OCI-LY3 (cell line): Measurements from ENCODE around the gene SLC22A5.

Experiments
- CTCF ChIP-seq: fragments of 200-600, 300-600 bp; sonication (generic); IDR thresholded peaks from 2 replicates; pipeline ENCODE4 v1.5.1; 2014; ENCODE audit warnings: antibody characterized with exemption, low read length, low read depth
- EZH2phosphoT487 ChIP-seq: fragments of 200-600 bp; shearing (Covaris generic); IDR thresholded peaks from 2 replicates; pipeline ENCODE4 v1.6.1; 2018; ENCODE audit warnings: antibody characterized with exemption, mixed run types, low read depth

GRCh38 chr5:132335402-132335801 lies 34.1 kb upstream of the SLC22A5 start:
- no peak for TF ChIP-seq CTCF
- TF ChIP-seq EZH2phosphoT487, result no peak
